PFSK-1 (cell line): Measurements from ENCODE around the gene RINL.

ENCODE experiments used
- FOXP2 ChIP-seq: optimal IDR thresholded peaks from 2 replicates; pipeline ENCODE3; 2011; ENCODE audit warnings: borderline replicate concordance, control low read depth, inconsistent platforms; ENCODE audit not compliant: insufficient read depth; ENCODE audit errors: extremely low read length, extremely low read depth
- POLR2AphosphoS5 ChIP-seq: IDR thresholded peaks from 2 replicates; pipeline ENCODE4 v1.6.1; 2012; ENCODE audit warnings: low read depth, mild to moderate bottlenecking, control low read depth, low read length, moderate library complexity
- SIN3A ChIP-seq: IDR thresholded peaks from 2 replicates; pipeline ENCODE4 v1.6.1; 2012; ENCODE audit warnings: mild to moderate bottlenecking, low read length, moderate library complexity, borderline replicate concordance; ENCODE audit not compliant: insufficient read depth
- TAF1 ChIP-seq: IDR thresholded peaks from 2 replicates; pipeline ENCODE4 v1.6.1; 2012; ENCODE audit warnings: low read length, control low read depth, borderline replicate concordance; ENCODE audit not compliant: insufficient read depth
- TF ChIP-seq, protein P1 (sequence below), 2 experiments: IDR thresholded peaks; 2 replicates each; pipeline versions ENCODE4 v1.6.1 to v1.8.0; 2011 to 2012; ENCODE audit warnings: low read depth in 2 of 2, low read length in 2 of 2, control low read depth in 1 of 2, inconsistent platforms in 1 of 2, mild to moderate bottlenecking in 1 of 2, moderate library complexity in 1 of 2; ENCODE audit not compliant: insufficient read depth in 1 of 2

DNA sequence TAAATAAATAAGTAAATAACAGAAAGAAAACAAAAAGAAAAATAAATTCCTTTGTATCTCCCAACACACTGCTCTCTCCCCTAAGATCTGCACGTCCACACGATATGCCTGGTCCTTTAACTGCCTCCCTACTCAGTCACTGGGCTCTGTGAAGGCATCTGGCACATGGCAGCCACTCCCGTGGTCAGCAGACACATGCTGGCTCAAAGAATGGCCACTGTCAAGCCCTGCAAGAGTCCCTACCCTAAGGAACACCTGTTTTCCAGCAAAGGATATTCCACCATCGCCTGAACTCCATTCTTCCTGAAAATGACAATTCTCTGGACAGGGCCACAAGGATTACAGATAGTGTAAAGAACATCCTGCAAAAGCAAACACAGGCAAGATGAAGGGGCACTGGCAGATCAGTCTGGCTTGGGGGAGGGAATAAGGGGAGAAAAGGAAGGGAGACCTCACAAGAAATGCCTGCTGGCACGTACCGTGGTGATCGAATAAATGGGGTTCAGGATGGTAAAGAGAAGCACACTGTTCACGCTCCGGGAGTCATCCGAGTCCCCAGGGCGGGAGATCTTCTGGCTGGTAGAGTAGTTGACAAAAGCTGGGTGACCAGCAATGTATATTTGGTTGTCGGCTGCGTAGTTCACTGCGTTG, 32.6 kb downstream of the RINL start:
- TF ChIP-seq, protein P1, sequence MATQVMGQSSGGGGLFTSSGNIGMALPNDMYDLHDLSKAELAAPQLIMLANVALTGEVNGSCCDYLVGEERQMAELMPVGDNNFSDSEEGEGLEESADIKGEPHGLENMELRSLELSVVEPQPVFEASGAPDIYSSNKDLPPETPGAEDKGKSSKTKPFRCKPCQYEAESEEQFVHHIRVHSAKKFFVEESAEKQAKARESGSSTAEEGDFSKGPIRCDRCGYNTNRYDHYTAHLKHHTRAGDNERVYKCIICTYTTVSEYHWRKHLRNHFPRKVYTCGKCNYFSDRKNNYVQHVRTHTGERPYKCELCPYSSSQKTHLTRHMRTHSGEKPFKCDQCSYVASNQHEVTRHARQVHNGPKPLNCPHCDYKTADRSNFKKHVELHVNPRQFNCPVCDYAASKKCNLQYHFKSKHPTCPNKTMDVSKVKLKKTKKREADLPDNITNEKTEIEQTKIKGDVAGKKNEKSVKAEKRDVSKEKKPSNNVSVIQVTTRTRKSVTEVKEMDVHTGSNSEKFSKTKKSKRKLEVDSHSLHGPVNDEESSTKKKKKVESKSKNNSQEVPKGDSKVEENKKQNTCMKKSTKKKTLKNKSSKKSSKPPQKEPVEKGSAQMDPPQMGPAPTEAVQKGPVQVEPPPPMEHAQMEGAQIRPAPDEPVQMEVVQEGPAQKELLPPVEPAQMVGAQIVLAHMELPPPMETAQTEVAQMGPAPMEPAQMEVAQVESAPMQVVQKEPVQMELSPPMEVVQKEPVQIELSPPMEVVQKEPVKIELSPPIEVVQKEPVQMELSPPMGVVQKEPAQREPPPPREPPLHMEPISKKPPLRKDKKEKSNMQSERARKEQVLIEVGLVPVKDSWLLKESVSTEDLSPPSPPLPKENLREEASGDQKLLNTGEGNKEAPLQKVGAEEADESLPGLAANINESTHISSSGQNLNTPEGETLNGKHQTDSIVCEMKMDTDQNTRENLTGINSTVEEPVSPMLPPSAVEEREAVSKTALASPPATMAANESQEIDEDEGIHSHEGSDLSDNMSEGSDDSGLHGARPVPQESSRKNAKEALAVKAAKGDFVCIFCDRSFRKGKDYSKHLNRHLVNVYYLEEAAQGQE (IDR thresholded peaks at IDR 0.05; ENCODE audit: insufficient read depth in 1 of 2, low read depth in 2 of 2, low read length in 2 of 2): no peak
- TF ChIP-seq TAF1: no peak
- no peak; the same call in 1 of the 2 replicates for TF ChIP-seq POLR2AphosphoS5
- no peak for TF ChIP-seq SIN3A
- TF ChIP-seq FOXP2: no peak
